Ishikawa (cell line): ENCODE data around the gene CERT1.

ENCODE experiments used
- CEBPB ChIP-seq: IDR thresholded peaks from 2 replicates; pipeline ENCODE4 v1.6.1; 2012
- CREB1 ChIP-seq: IDR thresholded peaks from 2 replicates; pipeline ENCODE4 v1.6.1; 2012; ENCODE audit warnings: low read depth
- EP300 ChIP-seq: IDR thresholded peaks from 2 replicates; pipeline ENCODE4 v1.6.1; 2012; ENCODE audit warnings: borderline replicate concordance
- FOXM1 ChIP-seq: IDR thresholded peaks from 2 replicates; pipeline ENCODE4 v1.6.1; 2012; ENCODE audit warnings: low read depth, borderline replicate concordance
- MAX ChIP-seq: IDR thresholded peaks from 2 replicates; pipeline ENCODE4 v1.6.1; 2012
- NFIC ChIP-seq: IDR thresholded peaks from 2 replicates; pipeline ENCODE4 v1.6.1; 2012
- RAD21 ChIP-seq: IDR thresholded peaks from 2 replicates; pipeline ENCODE4 v1.6.1; 2012; ENCODE audit warnings: low read depth
- REST ChIP-seq: IDR thresholded peaks from 2 replicates; pipeline ENCODE4 v1.6.1; 2012; ENCODE audit warnings: low read depth, mild to moderate bottlenecking
- TAF1 ChIP-seq: IDR thresholded peaks from 2 replicates; pipeline ENCODE4 v1.6.1; 2012; ENCODE audit warnings: low read depth, mild to moderate bottlenecking
- TCF12 ChIP-seq: IDR thresholded peaks from 2 replicates; pipeline ENCODE4 v1.6.1; 2012; ENCODE audit warnings: low read depth
- TEAD4 ChIP-seq: IDR thresholded peaks from 2 replicates; pipeline ENCODE4 v1.6.1; 2012
- YY1 ChIP-seq: IDR thresholded peaks from 2 replicates; pipeline ENCODE4 v1.6.1; 2012; ENCODE audit warnings: low read depth

- TF ChIP-seq TEAD4 = no peak
- TF ChIP-seq EP300 = no peak
- TF ChIP-seq TAF1 = no peak
- TF ChIP-seq MAX = no peak
- TF ChIP-seq NFIC = no peak
- TF ChIP-seq YY1 = no peak
- no peak for TF ChIP-seq FOXM1
- no peak for TF ChIP-seq RAD21
- no peak for TF ChIP-seq REST
- no peak for TF ChIP-seq CREB1
- TF ChIP-seq CEBPB = no peak
- TF ChIP-seq TCF12 = no peak
Observed at GRCh38 chr5:75363111-75363510, 148.3 kb downstream of the CERT1 start.
